GM18526 (cell line): ENCODE results near the gene RMC1.
A peak's percentile ranks its signal among the peaks of the same experiment; 100 is the strongest.

Experiments
- POLR2A ChIP-seq: IDR thresholded peaks from 3 replicates; pipeline ENCODE4 v1.6.1; 2011; ENCODE audit not compliant: insufficient read length; ENCODE audit errors: extremely low read depth

The RMC1 gene

GRCh38 chr18:23503038-23503962 lies at the start of gene RMC1:
TSS of gene RMC1 (plus strand) at chr18:23503511. CDS start at chr18:23503619, 108 bp downstream.
- peak; percentile 91 for TF ChIP-seq POLR2A

GRCh38 chr18:23453680-23454058 lies 49.6 kb upstream of the RMC1 start:
- TF ChIP-seq POLR2A: no peak

GRCh38 chr18:23456835-23457234 lies 46.5 kb upstream of the RMC1 start:
- no peak for TF ChIP-seq POLR2A

GRCh38 chr18:23458830-23459529 lies 44.3 kb upstream of the RMC1 start:
- TF ChIP-seq POLR2A: no peak

- no peak for TF ChIP-seq POLR2A
These were observed 43.8 kb upstream of the RMC1 start for GRCh38 chr18:23459530-23459921.

GRCh38 chr18:23460285-23461273 lies 42.7 kb upstream of the RMC1 start:
- TF ChIP-seq POLR2A: no peak

GRCh38 chr18:23462876-23463275 lies 40.4 kb upstream of the RMC1 start:
- TF ChIP-seq POLR2A: no peak

GRCh38 chr18:23468753-23469459 lies 34.4 kb upstream of the RMC1 start:
- TF ChIP-seq POLR2A: no peak

GRCh38 chr18:23470620-23471387 lies 32.5 kb upstream of the RMC1 start:
- TF ChIP-seq POLR2A: no peak

GRCh38 chr18:23471486-23471885 lies 31.8 kb upstream of the RMC1 start:
- no peak for TF ChIP-seq POLR2A

- no peak for TF ChIP-seq POLR2A
These were observed 23.3 kb upstream of the RMC1 start for GRCh38 chr18:23479829-23480505.

GRCh38 chr18:23484561-23485182 lies 18.6 kb upstream of the RMC1 start:
- no peak for TF ChIP-seq POLR2A

GRCh38 chr18:23485386-23485785 lies 17.9 kb upstream of the RMC1 start:
- TF ChIP-seq POLR2A: no peak
